HEK293T (cell line): ENCODE results near the gene IL11.
A peak's percentile ranks its signal among the peaks of the same experiment; 100 is the strongest.

Experiments used
- CTCF ChIA-PET: fragments of 350-600 bp; formaldehyde crosslinking; extraction: SDS; loops from one replicate; lab custom pipeline; 2021; ENCODE audit warnings: antibody characterized with exemption, inconsistent platforms; lab: Yijun Ruan, JAX
- POLR2A ChIA-PET: fragments of 350-600 bp; formaldehyde crosslinking; extraction: SDS; loops from one replicate; lab custom pipeline; 2020; ENCODE audit warnings: antibody characterized with exemption, inconsistent platforms; lab: Yijun Ruan, JAX
- DNase-seq: peaks from one replicate; pipeline ENCODE4 v3.0.0; 2012; ENCODE audit warnings: mixed read lengths; ENCODE audit errors: extremely low spot score
- ARNT ChIP-seq: fragments of 450-650 bp; IDR thresholded peaks from 2 replicates; pipeline ENCODE4 v1.6.1; 2017; ENCODE audit warnings: mild to moderate bottlenecking
- BHLHE40 ChIP-seq: fragments of 450-650 bp; IDR thresholded peaks from 2 replicates; pipeline ENCODE4 v1.6.1; 2016; ENCODE audit warnings: mild to moderate bottlenecking, moderate library complexity, borderline replicate concordance
- CTBP1 ChIP-seq: fragments of 450-650 bp; IDR thresholded peaks from 2 replicates; pipeline ENCODE4 v1.6.1; 2016; ENCODE audit warnings: borderline replicate concordance
- ELF4 ChIP-seq: fragments of 450-650 bp; IDR thresholded peaks from 2 replicates; pipeline ENCODE4 v1.6.1; 2017; ENCODE audit warnings: antibody characterized with exemption
- FOXA1 ChIP-seq: fragments of 450-650 bp; IDR thresholded peaks from 2 replicates; pipeline ENCODE4 v1.6.1; 2016; ENCODE audit warnings: mild to moderate bottlenecking
- FOXK2 ChIP-seq: fragments of 450-650 bp; IDR thresholded peaks from 2 replicates; pipeline ENCODE4 v1.6.1; 2016; ENCODE audit warnings: mild to moderate bottlenecking
- FOXM1 ChIP-seq: fragments of 450-650 bp; IDR thresholded peaks from 2 replicates; pipeline ENCODE4 v1.6.1; 2017; ENCODE audit warnings: mild to moderate bottlenecking, borderline replicate concordance
- HDGF ChIP-seq: fragments of 450-650 bp; IDR thresholded peaks from 2 replicates; pipeline ENCODE4 v1.6.1; 2017; ENCODE audit warnings: antibody characterized with exemption, borderline replicate concordance
- L3MBTL2 ChIP-seq: fragments of 450-650 bp; conservative IDR thresholded peaks from 2 replicates; pipeline ENCODE4 v1.6.1; 2016; ENCODE audit warnings: mild to moderate bottlenecking
- LEF1 ChIP-seq: fragments of 450-650 bp; IDR thresholded peaks from 2 replicates; pipeline ENCODE4 v1.6.1; 2017; ENCODE audit warnings: mild to moderate bottlenecking, borderline replicate concordance
- NFRKB ChIP-seq: fragments of 450-650 bp; IDR thresholded peaks from 2 replicates; pipeline ENCODE4 v1.6.1; 2016; ENCODE audit warnings: mild to moderate bottlenecking, moderate library complexity
- PKNOX1 ChIP-seq: fragments of 450-650 bp; IDR thresholded peaks from 2 replicates; pipeline ENCODE4 v1.6.1; 2016
- SP1 ChIP-seq: fragments of 450-650 bp; IDR thresholded peaks from 2 replicates; pipeline ENCODE4 v1.6.1; 2017
- SUZ12 ChIP-seq: fragments of 450-650 bp; IDR thresholded peaks from 2 replicates; pipeline ENCODE4 v1.6.1; 2016; ENCODE audit warnings: mild to moderate bottlenecking
- TARDBP ChIP-seq: fragments of 450-650 bp; IDR thresholded peaks from 2 replicates; pipeline ENCODE4 v1.6.1; 2016
- ZNF384 ChIP-seq: fragments of 450-650 bp; IDR thresholded peaks from 2 replicates; pipeline ENCODE4 v1.6.1; 2016

IL11 gene

GRCh38 chr19:55400281-55401087, 30.2 kb upstream of the IL11 start:
- ChIA-PET POLR2A (interaction anchor here (1.2 to 3.0 kb wide), 2 partner anchors 10 to 12 kb away, joined by 3 to 13 read pairs; no protein-coding TSS in a partner anchor), CTCF (interaction anchor here (1.5 kb wide), 1 partner anchor 108 kb away, joined by 4 read pairs; no protein-coding TSS in a partner anchor)
- DNase-seq: no peak
- TF ChIP-seq FOXK2: no peak
- TF ChIP-seq SUZ12: no peak
- TF ChIP-seq ELF4: no peak
- TF ChIP-seq SP1: no peak
- no peak for TF ChIP-seq TARDBP
- TF ChIP-seq PKNOX1: no peak
- TF ChIP-seq ZNF384: no peak
- no peak for TF ChIP-seq FOXM1

- ChIA-PET CTCF (no interaction called here), POLR2A (interaction anchor here (0.8 to 3.0 kb wide), 4 partner anchors 8 to 30 kb away, joined by 3 to 13 read pairs (median 4); no protein-coding TSS in a partner anchor)
- no peak for DNase-seq
- no peak for TF ChIP-seq BHLHE40
- TF ChIP-seq FOXK2: no peak
- TF ChIP-seq ELF4: no peak
- TF ChIP-seq TARDBP: no peak
- no peak for TF ChIP-seq FOXA1
- TF ChIP-seq L3MBTL2: no peak
- TF ChIP-seq NFRKB: no peak
- no peak for TF ChIP-seq FOXM1
- TF ChIP-seq ZNF384: no peak
- no peak for TF ChIP-seq HDGF
- TF ChIP-seq CTBP1: no peak
- TF ChIP-seq PKNOX1: no peak
- TF ChIP-seq ARNT: no peak
- no peak for TF ChIP-seq SUZ12
These were observed 28.1 kb upstream of the IL11 start for GRCh38 chr19:55398200-55398925.

GRCh38 chr19:55392820-55393761, 22.8 kb upstream of the IL11 start:
- CTCF ChIA-PET: no interaction called here
- DNase-seq: no peak

GRCh38 chr19:55391702-55392615, 21.7 kb upstream of the IL11 start:
- ChIA-PET CTCF (no interaction called here), POLR2A (interaction anchor here (2.6 to 9.0 kb wide), 3 partner anchors 8 to 53 kb away, joined by 13 to 72 read pairs (median 14); partner anchors contain the start of genes KMT5C and UBE2S)
- DNase-seq: no peak
- TF ChIP-seq FOXM1 (no peak), FOXK2 (no peak), L3MBTL2 (no peak), HDGF (no peak), SP1 (no peak), LEF1 (no peak), ARNT (no peak), PKNOX1 (no peak), NFRKB (no peak), ELF4 (no peak)

More at GRCh38 chr19:55392820-55393761, 22.8 kb upstream of the IL11 start:
- POLR2A ChIA-PET: interaction anchor here (9.0 kb wide), 1 partner anchor 14 kb away, joined by 72 read pairs; the partner anchor contains the start of gene UBE2S
- TF ChIP-seq PKNOX1: peak; percentile 67
- no peak for TF ChIP-seq HDGF
